Activated CD8-positive, alpha-beta memory T cell treated with anti-CD3 and anti-CD28 coated beads for 4 hours (primary cell): ENCODE measurements around the gene ATP2B3.

ENCODE experiments used
- DNase-seq, 2 donors: peaks; one replicate each; pipeline ENCODE4 v3.0.0-alpha.2; 2020; ENCODE audit warnings: low read depth in 2 of 2

Gene ATP2B3

DNA sequence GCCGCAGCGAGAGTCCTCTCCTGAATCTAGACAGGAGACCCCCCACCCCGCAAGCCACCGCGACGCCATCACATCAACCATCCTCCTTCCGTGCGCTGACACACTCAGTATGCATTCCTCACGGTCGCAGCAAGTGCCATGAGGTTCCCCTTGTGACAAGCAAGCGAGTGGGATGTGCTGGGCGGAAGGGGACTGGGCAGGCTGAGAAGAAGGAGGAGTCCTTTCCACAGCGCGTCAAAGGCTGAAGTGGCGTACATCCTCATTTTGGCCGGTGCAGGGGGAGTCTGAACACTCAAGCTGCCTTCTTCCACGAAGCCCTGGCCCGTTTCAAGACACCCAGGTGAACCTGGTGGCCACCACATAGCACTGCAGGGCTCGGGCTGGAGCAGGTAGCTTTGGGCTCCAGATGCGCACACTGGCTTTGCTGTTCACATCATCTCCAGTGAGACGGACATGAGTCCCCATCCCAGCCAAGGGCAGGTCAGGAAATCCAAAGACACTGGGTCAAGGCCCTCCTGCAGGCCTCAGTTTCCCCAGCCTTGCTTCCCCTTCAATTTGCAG lies 51.1 kb downstream of the ATP2B3 start:
- no peak for DNase-seq

DNA sequence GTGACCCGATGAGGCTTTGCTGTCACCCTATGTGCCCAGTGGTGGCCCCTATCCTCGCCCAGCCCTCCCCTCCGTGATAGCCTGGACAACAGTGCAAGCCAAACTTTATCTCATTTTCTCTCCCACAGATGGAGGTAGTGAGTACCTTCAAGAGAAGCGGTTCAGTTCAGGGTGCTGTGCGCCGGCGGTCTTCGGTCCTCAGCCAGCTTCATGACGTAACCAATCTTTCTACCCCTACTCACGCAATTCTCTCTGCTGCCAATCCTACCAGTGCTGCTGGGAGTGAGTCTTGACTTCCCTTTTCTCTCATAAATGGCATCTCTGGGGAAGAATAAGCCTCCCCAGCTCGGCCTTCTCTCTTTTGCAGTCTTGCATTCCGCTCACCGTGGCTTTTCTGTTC lies 52.0 kb downstream of the ATP2B3 start:
- no peak for DNase-seq

- no peak for DNase-seq
These were observed 54.1 kb downstream of the ATP2B3 start for GRCh38 chrX:153571534-153571908.

GRCh38 chrX:153572601-153573000 lies 55.2 kb downstream of the ATP2B3 start:
- DNase-seq = no peak

DNA sequence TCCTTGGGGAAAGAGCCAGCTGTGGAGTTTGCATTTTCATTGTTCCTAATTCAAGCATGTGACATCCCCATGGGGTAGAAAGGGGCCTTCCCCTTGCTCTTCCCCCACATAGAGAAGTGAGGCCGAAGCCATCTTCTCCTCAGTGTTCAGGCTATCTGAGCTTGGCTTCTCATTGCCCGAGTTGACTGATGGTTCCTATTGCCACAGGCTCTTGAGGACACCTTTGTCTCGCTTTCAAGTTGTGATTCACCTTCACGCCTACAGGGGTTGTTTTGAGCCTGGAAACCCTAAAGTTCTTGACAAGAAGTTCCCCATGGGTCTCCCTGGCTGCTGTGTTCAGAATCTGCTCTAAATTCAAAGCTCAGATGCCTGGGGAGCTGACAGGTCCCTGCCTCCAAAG lies 56.5 kb downstream of the ATP2B3 start:
- DNase-seq = no peak

DNA sequence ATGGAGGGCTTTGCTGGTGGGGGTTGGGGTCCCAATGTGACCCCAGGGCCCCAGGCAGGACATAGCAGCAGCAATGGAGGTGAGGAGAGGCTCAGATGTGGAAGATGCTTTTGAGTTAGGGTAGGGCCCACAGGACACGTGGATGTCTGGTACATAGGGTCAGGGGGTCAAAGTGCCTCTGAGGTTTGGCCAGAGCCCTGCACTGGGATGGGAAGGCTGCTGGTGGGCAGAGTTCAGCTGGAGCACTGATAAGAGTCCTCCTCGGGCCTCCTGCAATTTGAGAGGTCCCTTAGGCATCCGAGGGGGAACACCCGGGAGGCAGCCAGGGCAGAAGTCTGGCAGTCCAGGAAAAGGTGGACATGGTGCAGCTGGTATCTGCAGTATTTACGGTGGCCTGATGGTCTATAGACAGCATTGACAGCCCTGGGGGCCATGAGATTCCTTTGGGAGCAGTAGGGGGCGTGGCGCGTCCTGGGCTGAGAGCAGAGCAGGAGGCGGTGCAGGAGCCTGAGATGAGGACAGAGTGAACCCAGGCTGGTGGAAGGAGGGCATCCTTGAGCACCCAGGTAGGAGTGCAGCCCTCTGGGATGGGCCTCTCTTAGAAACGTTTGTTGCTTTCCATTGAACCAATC lies 58.9 kb downstream of the ATP2B3 start:
- DNase-seq = no peak

- DNase-seq = no peak
These were observed 59.5 kb downstream of the ATP2B3 start for GRCh38 chrX:153576961-153577360.

DNA sequence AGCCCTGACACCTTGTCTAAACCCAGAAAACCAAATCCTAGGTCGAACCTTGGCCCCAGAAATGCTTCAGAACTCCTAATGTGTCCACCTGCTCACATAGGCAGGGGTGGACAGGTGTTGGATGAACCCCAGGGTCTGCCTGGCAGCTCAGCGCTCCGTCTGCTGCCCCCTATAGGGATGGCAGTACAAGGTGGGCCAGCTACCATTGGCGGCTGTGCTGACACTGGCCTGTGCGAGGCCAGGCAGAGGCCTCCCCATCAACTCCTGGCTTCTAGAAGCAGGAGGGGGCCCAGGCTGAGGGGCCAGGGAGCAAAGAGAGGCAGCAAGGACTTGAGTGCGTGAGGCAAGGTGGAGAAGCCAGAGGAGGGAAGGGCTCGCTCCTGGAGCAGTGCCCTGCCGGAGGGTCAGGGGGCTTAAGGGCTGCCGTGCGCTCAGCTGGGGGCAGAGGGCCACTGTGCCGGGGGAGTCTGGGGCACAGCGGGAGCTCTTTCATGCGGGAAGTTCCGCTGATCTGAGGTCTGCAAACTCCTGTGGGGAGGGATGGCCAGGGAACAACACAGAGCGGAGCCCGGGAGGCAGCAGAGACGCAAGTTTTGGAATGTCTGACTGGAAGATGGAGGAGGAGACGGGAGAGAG lies 60.9 kb downstream of the ATP2B3 start:
- no peak for DNase-seq

DNA sequence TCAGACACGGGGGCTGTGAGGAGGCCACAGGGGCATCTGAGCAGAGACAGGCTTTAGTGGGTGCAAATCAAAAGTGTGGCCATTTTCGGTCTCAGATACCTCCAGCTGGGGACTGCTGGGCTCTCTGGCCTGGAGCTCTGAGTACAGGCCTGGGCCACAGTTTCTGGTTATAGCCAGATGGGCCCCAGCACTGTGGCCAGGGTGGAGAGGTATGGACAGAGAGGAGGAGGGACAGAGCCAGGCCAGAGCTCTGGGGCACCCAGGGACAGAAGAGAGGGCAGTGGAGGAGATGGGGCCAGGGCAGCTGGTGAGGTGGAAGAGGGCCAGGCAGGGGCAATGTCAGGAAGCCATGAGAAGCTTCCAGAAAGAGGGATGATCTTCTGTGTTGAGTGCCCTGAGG lies 61.4 kb downstream of the ATP2B3 start:
- DNase-seq = no peak

- DNase-seq = no peak
These were observed 63.4 kb downstream of the ATP2B3 start for GRCh38 chrX:153580700-153581386.

GRCh38 chrX:153582896-153583295 lies 65.5 kb downstream of the ATP2B3 start:
- DNase-seq = peak; percentile 24 to 35

DNA sequence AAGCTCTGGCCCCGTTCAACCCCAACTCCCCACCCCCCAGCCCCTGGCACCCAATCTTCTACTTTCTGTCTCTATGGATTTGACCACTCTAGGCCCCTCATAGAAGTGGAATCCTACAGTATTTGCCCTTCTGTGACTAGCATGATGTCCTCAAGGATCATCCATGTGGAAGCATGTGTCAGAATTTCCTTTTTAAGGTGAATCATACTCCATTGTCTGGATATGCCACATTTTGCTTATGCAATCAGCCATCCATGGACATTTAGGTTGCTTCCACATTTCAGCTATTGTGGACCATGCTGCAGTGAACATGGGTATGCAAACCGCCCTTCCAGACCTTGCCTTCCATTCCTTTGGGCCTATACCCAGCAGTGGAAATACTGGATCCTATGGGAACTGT lies 66.0 kb downstream of the ATP2B3 start:
- DNase-seq = no peak

- no peak for DNase-seq
These were observed 68.4 kb downstream of the ATP2B3 start for GRCh38 chrX:153585827-153586226.

DNA sequence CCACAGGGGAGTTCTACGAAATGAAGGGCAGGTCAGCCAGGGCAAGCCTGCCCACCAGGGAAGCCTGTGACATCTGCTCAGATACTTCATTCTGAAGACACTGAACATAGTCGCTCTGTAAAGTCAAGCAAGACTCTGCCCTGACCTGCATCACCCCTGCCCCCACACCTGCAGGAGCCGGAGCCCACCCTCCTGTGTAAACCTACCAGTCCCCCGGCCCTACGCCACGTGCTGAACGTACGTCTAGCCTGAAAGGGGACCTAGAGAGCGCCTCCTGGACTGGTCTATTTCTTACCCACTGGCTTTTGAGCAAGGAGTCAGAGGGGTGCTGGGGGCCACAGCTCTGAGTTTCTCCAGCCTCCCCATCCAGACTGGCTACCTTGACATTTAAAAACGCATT lies 69.9 kb downstream of the ATP2B3 start:
- no peak for DNase-seq

- DNase-seq = no peak
These were observed 70.8 kb downstream of the ATP2B3 start for GRCh38 chrX:153588021-153588781.

GRCh38 chrX:153588782-153589446 lies 71.5 kb downstream of the ATP2B3 start:
- no peak for DNase-seq

- no peak for DNase-seq
These were observed 73.8 kb downstream of the ATP2B3 start for GRCh38 chrX:153590961-153591956.

GRCh38 chrX:153592091-153592833 lies 74.8 kb downstream of the ATP2B3 start:
- no peak for DNase-seq

- DNase-seq = no peak
These were observed 75.7 kb downstream of the ATP2B3 start for GRCh38 chrX:153592966-153593688.
